SK-N-SH (cell line): Measurements from ENCODE around the gene PAM16. TPM values are rescaled to one million over a fixed set of nuclear protein-coding genes. Genes with fewer than 3 reads are reported as not detected.
"Not testable (repeated sequence)": the region's sequence is repeated elsewhere in the genome, so short reads cannot be mapped to it uniquely, and the experiment has no call there.

Experiments
- CTCF ChIA-PET: fragments of 300-600, 350-600 bp; formaldehyde crosslinking; extraction: SDS; loops from one replicate; lab custom pipeline; 2021; lab: Yijun Ruan, JAX
- POLR2A ChIA-PET: fragments of 350-600 bp; sonication (Branson Sonifier 250); formaldehyde crosslinking; extraction: SDS; loops from one replicate; lab custom pipeline; 2020; ENCODE audit warnings: antibody characterized with exemption, inconsistent platforms; lab: Yijun Ruan, JAX
- DNase-seq: peaks from one replicate; pipeline ENCODE4 v3.0.0; 2012
- H2AFZ ChIP-seq: fragments of 200-600 bp; sonication (generic); 2 replicates; pipeline ENCODE4 v1.8.1; 2016; ENCODE audit warnings: antibody characterized with exemption, mild to moderate bottlenecking, low read depth
- H3F3A ChIP-seq: fragments of 200-600 bp; sonication (generic); replicated peaks from 2 replicates; pipeline ENCODE3; 2016; ENCODE audit warnings: antibody characterized with exemption, mild to moderate bottlenecking; ENCODE audit not compliant: insufficient read depth
- H3K27ac ChIP-seq, 2 experiments: fragments of 200-500 bp in 1 of 2; fragments of 200-600 bp in 1 of 2; sonication (Bioruptor generic) in 1 of 2; sonication (generic), shearing (Covaris generic) in 1 of 2; 2 replicates each; pipeline versions ENCODE4 v1.5.1 to v1.6.1; 2014 to 2016; ENCODE audit warnings: low read depth in 2 of 2, inconsistent platforms in 1 of 2, low read length in 1 of 2, mild to moderate bottlenecking in 1 of 2, mixed read lengths in 1 of 2
- H3K27me3 ChIP-seq: fragments of 200-600 bp; sonication (generic), shearing (Covaris generic); 2 replicates; pipeline ENCODE4 v1.6.1; 2016; ENCODE audit warnings: mixed run types; ENCODE audit not compliant: insufficient read depth
- H3K36me3 ChIP-seq, 2 experiments: fragments of 200-500 bp in 1 of 2; fragments of 200-600 bp in 1 of 2; sonication (Bioruptor generic) in 1 of 2; sonication (generic) in 1 of 2; replicated peaks in 1 of 2; 2 replicates each; pipeline versions ENCODE3 to v1.5.1; 2014 to 2016; ENCODE audit warnings: low read length in 1 of 2, mild to moderate bottlenecking in 1 of 2; ENCODE audit not compliant: insufficient read depth in 2 of 2, control insufficient read depth in 1 of 2
- H3K4me1 ChIP-seq, 2 experiments: fragments of 200-500 bp in 1 of 2; fragments of 200-600 bp in 1 of 2; sonication (Bioruptor generic) in 1 of 2; sonication (generic), shearing (Covaris generic) in 1 of 2; 2 replicates each; pipeline versions ENCODE4 v1.5.1 to v1.6.1; 2014 to 2016; ENCODE audit warnings: low read depth in 1 of 2, low read length in 1 of 2, mixed run types in 1 of 2; ENCODE audit not compliant: insufficient read depth in 2 of 2, control insufficient read depth in 1 of 2
- H3K4me2 ChIP-seq: fragments of 200-600 bp; sonication (generic), shearing (Covaris generic); 2 replicates; pipeline ENCODE4 v1.6.1; 2017; ENCODE audit warnings: mixed run types
- H3K4me3 ChIP-seq, 2 experiments: fragments of 200-500 bp in 1 of 2; fragments of 200-600 bp in 1 of 2; sonication (Bioruptor generic) in 1 of 2; sonication (generic), shearing (Covaris generic) in 1 of 2; 2 replicates each; pipeline versions ENCODE4 v1.5.1 to v1.8.1; 2014 to 2016; ENCODE audit warnings: low read depth in 2 of 2, inconsistent platforms in 1 of 2, low read length in 1 of 2, mild to moderate bottlenecking in 1 of 2, mixed read lengths in 1 of 2, moderate library complexity in 1 of 2
- H3K79me2 ChIP-seq: fragments of 200-600 bp; sonication (generic); 2 replicates; pipeline ENCODE4 v1.8.1; 2017; ENCODE audit warnings: mild to moderate bottlenecking; ENCODE audit not compliant: insufficient read depth
- H3K9ac ChIP-seq: fragments of 200-600 bp; sonication (generic); 2 replicates; pipeline ENCODE4 v1.6.1; 2017; ENCODE audit warnings: mixed run types
- H3K9me2 ChIP-seq: fragments of 200-600 bp; sonication (generic); 2 replicates; pipeline ENCODE4 v1.6.1; 2017; ENCODE audit warnings: mixed run types
- H3K9me3 ChIP-seq: fragments of 200-600 bp; sonication (generic); 2 replicates; pipeline ENCODE4 v1.6.1; 2017; ENCODE audit warnings: mixed run types, mild to moderate bottlenecking, moderate library complexity
- H4K20me1 ChIP-seq: fragments of 200-600 bp; sonication (generic); 2 replicates; pipeline ENCODE4 v1.6.1; 2017; ENCODE audit warnings: mild to moderate bottlenecking, mixed run types; ENCODE audit not compliant: insufficient read depth
- CHD2 ChIP-seq: fragments of 150-350 bp; IDR thresholded peaks from 2 replicates; pipeline ENCODE4 v1.6.1; 2018; ENCODE audit warnings: low read length; ENCODE audit not compliant: partially characterized antibody
- FOSL2 ChIP-seq: IDR thresholded peaks from 2 replicates; pipeline ENCODE4 v1.4.0; 2012; ENCODE audit warnings: low read depth, mild to moderate bottlenecking, moderate library complexity, borderline replicate concordance
- MXI1 ChIP-seq: IDR thresholded peaks from 2 replicates; pipeline ENCODE4 v1.6.1; 2012; ENCODE audit warnings: mild to moderate bottlenecking, low read depth, low read length, improper control_type of control experiment
- NRF1 ChIP-seq: IDR thresholded peaks from 2 replicates; pipeline ENCODE4 v1.6.1; 2012; ENCODE audit warnings: low read depth, mild to moderate bottlenecking, low read length
- TAF1 ChIP-seq: IDR thresholded peaks from 2 replicates; pipeline ENCODE4 v1.6.1; 2012; ENCODE audit warnings: low read depth, mild to moderate bottlenecking, low read length, moderate library complexity, borderline replicate concordance
- USF2 ChIP-seq: fragments of 150-350 bp; IDR thresholded peaks from 2 replicates; pipeline ENCODE4 v1.6.1; 2017; ENCODE audit warnings: antibody characterized with exemption, low read length, low read depth, borderline replicate concordance
- WGBS: methylation state at CpG from one replicate; pipeline ENCODE4 v1.1.6; 2017; ENCODE audit warnings: low lambda C conversion rate; 5-methylcytosine and 5-hydroxymethylcytosine counted together
- polyA plus RNA-seq, 3 experiments: library from polyadenylated mRNA; depleted of rRNA; stranded (reverse); fragments of >200 nt; gene quantifications; 2 replicates each; pipeline ENCODE4 v1.2.3, GENCODE V29; 2012

PAM16 gene
- polyA plus RNA-seq, 1 of the 3 experiments (the other 2 are of a cell fraction), result 96.4 TPM

GRCh38 chr16:4336701-4337539, 14.2 kb downstream of the PAM16 start:
- WGBS, result 98% methylated on average over 20 of the region's 41 CpGs
- no peaks in the 10 kb centered on the region for H3K9me2 ChIP-seq
- no peak for DNase-seq
- no peaks in the 10 kb centered on the region for H3K27me3 ChIP-seq
- 0 out of 2 replicates have a peak, but pooled peaks cover 3% of the 10 kb centered on the region for H4K20me1 ChIP-seq
- H3K4me2 ChIP-seq, result no peak overlapping the region
- no peak overlapping the region for H3K27ac ChIP-seq
- peaks cover 3 to 58% of the 10 kb centered on the region in 2 experiments for H3K36me3 ChIP-seq
- H3K9ac ChIP-seq, result no peak overlapping the region
- peaks cover 21% of the 10 kb centered on the region for H3K79me2 ChIP-seq
- no peak for TF ChIP-seq FOSL2
- no peak for TF ChIP-seq MXI1
- TF ChIP-seq CHD2, result no peak
- TF ChIP-seq NRF1, result no peak
- TF ChIP-seq TAF1, result no peak
- no peak overlapping the region for H3K4me3 ChIP-seq
- H3F3A ChIP-seq, result peaks cover 3% of the 10 kb centered on the region
- no peaks in the 10 kb centered on the region for H3K9me3 ChIP-seq
- ChIA-PET CTCF (interaction anchor here (0.9 to 10.6 kb wide), 9 partner anchors 7 to 354 kb away, joined by 3 to 153 read pairs (median 5); partner anchors contain the start of gene GLIS2), POLR2A (interaction anchor here (0.8 kb wide), 1 partner anchor 83 kb away, joined by 3 read pairs; no protein-coding TSS in a partner anchor)
- peaks cover 0 to 19% of the 10 kb centered on the region in 2 experiments; a peak in 1 of 4 replicates for H3K4me1 ChIP-seq
- H2AFZ ChIP-seq, result no peak overlapping the region

- CTCF ChIA-PET, result interaction anchor here (0.7 to 14.9 kb wide), 11 partner anchors 11 to 352 kb away, joined by 3 to 281 read pairs (median 5); partner anchors contain the start of genes GLIS2 and PAM16
- H3K27ac ChIP-seq, result no peak overlapping the region
- H3K9me3 ChIP-seq, result no peaks in the 10 kb centered on the region
- H3K4me3 ChIP-seq, result no peak overlapping the region
- POLR2A ChIA-PET, result no interaction called here
- 96% methylated on average over 16 of the region's 32 CpGs for WGBS
- no peak overlapping the region for H3K9ac ChIP-seq
- H3K36me3 ChIP-seq, result peaks cover 3 to 49% of the 10 kb centered on the region in 2 experiments
- peaks cover 18% of the 10 kb centered on the region for H4K20me1 ChIP-seq
- no peak overlapping the region for H2AFZ ChIP-seq
- DNase-seq, result no peak
- H3K4me1 ChIP-seq, result peaks cover 0 to 5% of the 10 kb centered on the region in 2 experiments; a peak in 1 of 4 replicates
- TF ChIP-seq USF2, result no peak
- no peaks in the 10 kb centered on the region for H3K9me2 ChIP-seq
- no peaks in the 10 kb centered on the region for H3K27me3 ChIP-seq
- no peak overlapping the region for H3K4me2 ChIP-seq
- H3F3A ChIP-seq, result peaks cover 8% of the 10 kb centered on the region
- peaks cover 28% of the 10 kb centered on the region for H3K79me2 ChIP-seq
Observed at GRCh38 chr16:4334724-4335495, 16.2 kb downstream of the PAM16 start.

GRCh38 chr16:4333714-4334113, 17.4 kb downstream of the PAM16 start:
- H3K27ac ChIP-seq, H3K9me2 ChIP-seq, DNase-seq, H3K27me3 ChIP-seq, H2AFZ ChIP-seq, H3K4me2 ChIP-seq, POLR2A ChIA-PET, H3K9me3 ChIP-seq, H3K4me1 ChIP-seq, H3K4me3 ChIP-seq, H3K9ac ChIP-seq: not testable (repeated sequence)
- Histone ChIP-seq H3K79me2 (peaks cover 40% of the 10 kb centered on the region), H3K36me3 (peaks cover 3 to 41% of the 10 kb centered on the region in 2 experiments), H4K20me1 (peaks cover 30% of the 10 kb centered on the region), H3F3A (peaks cover 15% of the 10 kb centered on the region)
- CTCF ChIA-PET, result interaction anchor here (1.8 to 14.9 kb wide), 9 partner anchors 7 to 351 kb away, joined by 5 to 281 read pairs (median 21); no protein-coding TSS in a partner anchor
- whole genome bisulfite sequencing, result 95% methylated on average over 9 of the region's 9 CpGs
